WTC11 (cell line): Measurements from ENCODE around the gene DDX39A. TPM values are rescaled to one million over a fixed set of nuclear protein-coding genes. Genes with fewer than 3 reads are reported as not detected.

Experiments
- ATAC-seq: fragments of 200-7000 bp; cut with Tn5 transposase; 2 replicates; pipeline ENCODE4 v1.10.0; 2021; ENCODE audit warnings: mild to moderate bottlenecking, moderate library complexity
- CTCF ChIA-PET: fragments of 300-600 bp; sonication (Branson Sonifier 250); formaldehyde crosslinking; loops from one replicate; lab custom pipeline; 2021; ENCODE audit warnings: antibody characterized with exemption; lab: Charles Lee
- POLR2A ChIA-PET: fragments of 350-600 bp; sonication (Branson Sonifier 250); formaldehyde crosslinking; loops from one replicate; lab custom pipeline; 2021; ENCODE audit warnings: antibody characterized with exemption; lab: Charles Lee
- DNase-seq: peaks from one replicate; pipeline ENCODE4 v3.0.0; 2021; ENCODE audit warnings: low spot score
- H3K27ac Mint-ChIP-seq: 2 replicates; pipeline ENCODE4 v1.8.0; 2021; ENCODE audit warnings: mixed read lengths
- H3K27me3 Mint-ChIP-seq: 2 replicates; pipeline ENCODE4 v1.8.0; 2021; ENCODE audit warnings: low read depth, mild to moderate bottlenecking, moderate library complexity, mixed read lengths
- H3K36me3 Mint-ChIP-seq: 2 replicates; pipeline ENCODE4 v1.8.0; 2021; ENCODE audit warnings: mixed read lengths
- H3K4me1 Mint-ChIP-seq: 2 replicates; pipeline ENCODE4 v1.8.0; 2022; ENCODE audit warnings: mixed read lengths
- H3K4me3 Mint-ChIP-seq: 2 replicates; pipeline ENCODE4 v1.8.0; 2021; ENCODE audit warnings: mild to moderate bottlenecking, moderate library complexity, mixed read lengths
- H3K9me3 Mint-ChIP-seq: 2 replicates; pipeline ENCODE4 v1.8.0; 2021; ENCODE audit warnings: mixed read lengths
- E2F1 ChIP-seq: sonication (generic); formaldehyde crosslinking; IDR thresholded peaks from 2 replicates; pipeline ENCODE4 v1.8.0; 2022; ENCODE audit warnings: mild to moderate bottlenecking, missing genetic modification reagents
- E2F4 ChIP-seq: sonication (generic); formaldehyde crosslinking; IDR thresholded peaks from 2 replicates; pipeline ENCODE4 v1.8.1; 2022; ENCODE audit warnings: low read depth, mild to moderate bottlenecking, moderate library complexity, missing genetic modification reagents, borderline replicate concordance
- ERG ChIP-seq: fragments of 250-450 bp; sonication (Bioruptor Pico); IDR thresholded peaks from 2 replicates; pipeline ENCODE4 v1.8.0; 2021; ENCODE audit warnings: mild to moderate bottlenecking
- ETV6 ChIP-seq: sonication (generic); formaldehyde crosslinking; IDR thresholded peaks from 2 replicates; pipeline ENCODE4 v1.8.1; 2022; ENCODE audit warnings: mild to moderate bottlenecking, missing genetic modification reagents
- FOXK1 ChIP-seq: sonication (generic); formaldehyde crosslinking; IDR thresholded peaks from 2 replicates; pipeline ENCODE4 v1.8.0; 2022; ENCODE audit warnings: mild to moderate bottlenecking, moderate library complexity, missing genetic modification reagents
- HMGXB4 ChIP-seq: sonication (generic); formaldehyde crosslinking; IDR thresholded peaks from 2 replicates; pipeline ENCODE4 v1.8.1; 2023; ENCODE audit warnings: mild to moderate bottlenecking, moderate library complexity, missing genetic modification reagents
- JAZF1 ChIP-seq: fragments of 250-450 bp; sonication (Bioruptor Pico); IDR thresholded peaks from 2 replicates; pipeline ENCODE4 v1.9.0; 2021; ENCODE audit warnings: moderate library complexity, mild to moderate bottlenecking, inconsistent platforms
- MLX ChIP-seq: sonication (generic); formaldehyde crosslinking; IDR thresholded peaks from 2 replicates; pipeline ENCODE4 v1.8.1; 2023; ENCODE audit warnings: mild to moderate bottlenecking, missing genetic modification reagents, moderate library complexity
- MYBL2 ChIP-seq: sonication (generic); formaldehyde crosslinking; IDR thresholded peaks from 2 replicates; pipeline ENCODE4 v1.8.1; 2023; ENCODE audit warnings: mild to moderate bottlenecking, moderate library complexity, missing genetic modification reagents
- NFATC4 ChIP-seq: fragments of 250-450 bp; sonication (Bioruptor Pico); IDR thresholded peaks from 2 replicates; pipeline ENCODE4 v1.9.0; 2021; ENCODE audit warnings: mild to moderate bottlenecking
- SOX15 ChIP-seq: fragments of 250-450 bp; sonication (Bioruptor Pico); IDR thresholded peaks from 2 replicates; pipeline ENCODE4 v1.9.0; 2021; ENCODE audit warnings: mild to moderate bottlenecking
- SP1 ChIP-seq: sonication (generic); formaldehyde crosslinking; conservative IDR thresholded peaks from 2 replicates; pipeline ENCODE4 v1.8.1; 2022; ENCODE audit warnings: missing genetic modification reagents
- USF2 ChIP-seq: sonication (generic); formaldehyde crosslinking; IDR thresholded peaks from 2 replicates; pipeline ENCODE4 v1.8.1; 2023; ENCODE audit warnings: mild to moderate bottlenecking, missing genetic modification reagents, moderate library complexity
- ZNF121 ChIP-seq: sonication (generic); formaldehyde crosslinking; IDR thresholded peaks from 2 replicates; pipeline ENCODE4 v1.8.0; 2023; ENCODE audit warnings: missing genetic modification reagents
- ZNF138 ChIP-seq: sonication (generic); formaldehyde crosslinking; conservative IDR thresholded peaks from 2 replicates; pipeline ENCODE4 v1.8.1; 2022; ENCODE audit warnings: mild to moderate bottlenecking, moderate library complexity, missing genetic modification reagents
- ZNF219 ChIP-seq: sonication (generic); formaldehyde crosslinking; IDR thresholded peaks from 2 replicates; pipeline ENCODE4 v1.8.0; 2023; ENCODE audit warnings: missing genetic modification reagents, mild to moderate bottlenecking, borderline replicate concordance
- ZNF396 ChIP-seq: fragments of 250-450 bp; sonication (Bioruptor Pico); IDR thresholded peaks from 2 replicates; pipeline ENCODE4 v1.8.0; 2021; ENCODE audit warnings: mild to moderate bottlenecking, moderate library complexity, borderline replicate concordance
- ZNF532 ChIP-seq: fragments of 250-450 bp; sonication (Bioruptor Pico); IDR thresholded peaks from 2 replicates; pipeline ENCODE4 v1.9.0; 2021; ENCODE audit warnings: mild to moderate bottlenecking, borderline replicate concordance
- total RNA-seq: library from RNA; stranded (reverse); gene quantifications from 3 replicates; pipeline ENCODE4 v1.2.3, GENCODE V29; 2021

DDX39A gene
- total RNA-seq, 1 experiment from 2014 or later, result 136 TPM

GRCh38 chr19:14405758-14406644 lies 13.1 kb downstream of the DDX39A start (continued):
- TF ChIP-seq ZNF138 (CRISPR knock-in tag), result no peak
- TF ChIP-seq ZNF396 (CRISPR knock-in tag), result no peak
- TF ChIP-seq ZNF219 (CRISPR knock-in tag), result no peak
- TF ChIP-seq USF2 (CRISPR knock-in tag), result peak; percentile 26; the same call in 1 of the 2 replicates
- peak; percentile 98 for TF ChIP-seq SP1
- no peak for TF ChIP-seq ZNF532
- 0 out of 2 replicates have a peak, but pooled peaks have one; percentile 34 for TF ChIP-seq MYBL2 (CRISPR knock-in tag)
- TF ChIP-seq E2F4 (CRISPR knock-in tag), result no peak
- TF ChIP-seq JAZF1, result no peak
- TF ChIP-seq ZNF121 (CRISPR knock-in tag), result no peak

- H3K27ac Mint-ChIP-seq, result peak overlapping the region; percentile 98; the same call in 1 of the 2 replicates
- H3K27me3 Mint-ChIP-seq, result no peaks in the 10 kb centered on the region
- ChIA-PET CTCF (interaction anchor here (0.5 to 6.8 kb wide), 75 partner anchors 8 to 580 kb away, joined by 3 to 197 read pairs (median 6); partner anchors contain the start of genes ADGRE5, ASF1B, C19orf67 and DDX39A), POLR2A (interaction anchor here (0.8 to 2.4 kb wide), 6 partner anchors 13 to 269 kb away, joined by 3 to 28 read pairs (median 4); partner anchors contain the start of gene ASF1B)
- peak overlapping the region; percentile 81 for H3K4me3 Mint-ChIP-seq
- H3K4me1 Mint-ChIP-seq, result peaks cover 14% of the 10 kb centered on the region
- no peaks in the 10 kb centered on the region for H3K9me3 Mint-ChIP-seq
- H3K36me3 Mint-ChIP-seq, result peaks cover 22% of the 10 kb centered on the region
- DNase-seq, result peak; percentile 51
- peak; percentile 2; the same call in 1 of the 2 replicates for ATAC-seq
- TF ChIP-seq ZNF121 (CRISPR knock-in tag) (peak; percentile 52; the same call in 1 of the 2 replicates), ETV6 (peak; percentile 28; the same call in 1 of the 2 replicates), E2F1 (CRISPR knock-in tag) (no peak), NFATC4 (no peak)
- TF ChIP-seq, all 79 proteins: peak for 2
These were observed 13.8 kb downstream of the DDX39A start for GRCh38 chr19:14405380-14405757.

- no peaks in the 10 kb centered on the region for H3K9me3 Mint-ChIP-seq
- TF ChIP-seq HMGXB4 (CRISPR knock-in tag) (no peak), SOX15 (CRISPR knock-in tag) (no peak), FOXK1 (CRISPR knock-in tag) (no peak), MLX (CRISPR knock-in tag) (no peak), ERG (CRISPR knock-in tag) (no peak)
These were observed 14.8 kb downstream of the DDX39A start for GRCh38 chr19:14404312-14404711.

More at GRCh38 chr19:14404312-14404711, 14.8 kb downstream of the DDX39A start:
- Mint-ChIP-seq H3K36me3 (peaks cover 13% of the 10 kb centered on the region), H3K4me3 (no peak overlapping the region), H3K27me3 (no peaks in the 10 kb centered on the region), H3K27ac (peak overlapping the region; percentile 32; the same call in 1 of the 2 replicates), H3K4me1 (peaks cover 14% of the 10 kb centered on the region)
- CTCF ChIA-PET, result interaction anchor here (0.6 to 6.8 kb wide), 6 partner anchors 28 to 268 kb away, joined by 3 to 197 read pairs (median 55); partner anchors contain the start of gene ASF1B
- POLR2A ChIA-PET, result interaction anchor here (0.5 to 0.6 kb wide), 2 partner anchors 18 to 53 kb away, joined by 6 to 8 read pairs; no protein-coding TSS in a partner anchor
- no peak for DNase-seq
- ATAC-seq, result no peak
